OCI-LY1 (cell line): ENCODE data around the gene IRS1.

Experiments used
- EZH2 ChIP-seq: fragments of 200-600 bp; sonication (generic), shearing (Covaris generic); IDR thresholded peaks from 2 replicates; pipeline ENCODE4 v1.8.0; 2017; ENCODE audit warnings: borderline replicate concordance, mixed run types, mild to moderate bottlenecking, antibody characterized with exemption, low read length, moderate library complexity, mixed read lengths
- TF ChIP-seq, protein P1 (sequence below): fragments of 200-600 bp; sonication (generic), shearing (Covaris generic); IDR thresholded peaks from 2 replicates; pipeline ENCODE4 v1.5.1; 2017; ENCODE audit warnings: mild to moderate bottlenecking, antibody characterized with exemption, low read length, moderate library complexity, mixed read lengths

DNA sequence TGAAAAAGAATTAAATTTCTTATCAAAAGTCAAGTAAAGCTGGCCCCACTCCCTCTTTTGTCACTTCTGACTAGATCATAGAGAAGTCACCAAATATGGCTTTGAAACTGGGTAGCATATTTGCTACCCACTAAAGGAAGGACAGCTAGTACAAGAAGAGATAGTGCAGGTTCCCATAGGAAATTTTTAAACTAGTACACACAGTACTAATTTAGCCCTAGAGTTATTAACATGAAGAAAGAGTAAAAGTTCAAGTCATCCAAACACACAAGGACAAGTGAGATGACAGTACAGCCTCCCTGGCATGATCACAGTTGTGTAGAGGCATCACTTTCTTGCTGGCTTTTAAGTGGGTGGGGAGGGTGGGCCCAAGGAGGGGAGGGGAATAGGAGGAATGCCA is 100.9 kb downstream of the IRS1 start:
- no peak for TF ChIP-seq EZH2
- TF ChIP-seq, protein P1, sequence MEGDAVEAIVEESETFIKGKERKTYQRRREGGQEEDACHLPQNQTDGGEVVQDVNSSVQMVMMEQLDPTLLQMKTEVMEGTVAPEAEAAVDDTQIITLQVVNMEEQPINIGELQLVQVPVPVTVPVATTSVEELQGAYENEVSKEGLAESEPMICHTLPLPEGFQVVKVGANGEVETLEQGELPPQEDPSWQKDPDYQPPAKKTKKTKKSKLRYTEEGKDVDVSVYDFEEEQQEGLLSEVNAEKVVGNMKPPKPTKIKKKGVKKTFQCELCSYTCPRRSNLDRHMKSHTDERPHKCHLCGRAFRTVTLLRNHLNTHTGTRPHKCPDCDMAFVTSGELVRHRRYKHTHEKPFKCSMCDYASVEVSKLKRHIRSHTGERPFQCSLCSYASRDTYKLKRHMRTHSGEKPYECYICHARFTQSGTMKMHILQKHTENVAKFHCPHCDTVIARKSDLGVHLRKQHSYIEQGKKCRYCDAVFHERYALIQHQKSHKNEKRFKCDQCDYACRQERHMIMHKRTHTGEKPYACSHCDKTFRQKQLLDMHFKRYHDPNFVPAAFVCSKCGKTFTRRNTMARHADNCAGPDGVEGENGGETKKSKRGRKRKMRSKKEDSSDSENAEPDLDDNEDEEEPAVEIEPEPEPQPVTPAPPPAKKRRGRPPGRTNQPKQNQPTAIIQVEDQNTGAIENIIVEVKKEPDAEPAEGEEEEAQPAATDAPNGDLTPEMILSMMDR: no peak
